Adrenal gland (tissue), 12 donors: ENCODE data around the gene POT1. TPM values are rescaled to one million over a fixed set of nuclear protein-coding genes. Genes with fewer than 3 reads are reported as not detected.

Experiments used
- DNase-seq, 7 donors: peaks; one replicate each; pipeline ENCODE4 v3.0.0-alpha.2; 2019 to 2020
- H3K27ac ChIP-seq, 5 donors: fragments of 200-600 bp; sonication (generic) in 4 of 5; 1 replicate in 3 of 5; 2 replicates in 2 of 5; pipeline versions ENCODE4 v1.5.1 to v1.8.0; 2016 to 2020; ENCODE audit warnings: mild to moderate bottlenecking in 1 of 5
- H3K27me3 ChIP-seq: fragments of 200-600 bp; 2 replicates; pipeline ENCODE4 v1.8.0; 2021
- H3K36me3 ChIP-seq, 2 donors: fragments of 200-600 bp; replicated peaks in 1 of 2; 1 replicate in 1 of 2; 2 replicates in 1 of 2; pipeline versions ENCODE4 v1.5.1 to v1.8.0; 2018 to 2022
- H3K4me1 ChIP-seq, 2 donors: fragments of 200-600 bp; replicated peaks in 1 of 2; 1 replicate in 1 of 2; 2 replicates in 1 of 2; pipeline versions ENCODE4 v1.5.1 to v1.8.0; 2018 to 2021
- H3K4me3 ChIP-seq, 4 donors: fragments of 200-600 bp; sonication (generic) in 3 of 4; one replicate each; pipeline ENCODE4 v1.5.1; 2016 to 2018
- H3K9me3 ChIP-seq, 3 donors: fragments of 200-600 bp; sonication (generic) in 1 of 3; replicated peaks in 1 of 3; 1 replicate in 2 of 3; 2 replicates in 1 of 3; pipeline versions ENCODE4 v1.5.1 to v1.8.0; 2016 to 2021
- CTCF ChIP-seq, 6 experiments: fragments of 450-650 bp in 4 of 6; fragments of 200-600 bp in 2 of 6; sonication (generic) in 1 of 6; IDR thresholded peaks; 1 replicate in 5 of 6; 2 replicates in 1 of 6; pipeline versions ENCODE4 v1.5.1 to v1.8.0; 2016 to 2021; ENCODE audit warnings: antibody characterized with exemption in 6 of 6, mild to moderate bottlenecking in 2 of 6, moderate library complexity in 1 of 6
- POLR2A ChIP-seq, 2 donors: fragments of 450-650 bp; IDR thresholded peaks; one replicate each; pipeline ENCODE4 v1.6.1; 2017; ENCODE audit warnings: antibody characterized with exemption in 2 of 2, mild to moderate bottlenecking in 2 of 2, moderate library complexity in 1 of 2
- WGBS, 4 donors: extraction: QIAGEN DNeasy Blood & Tissue Kit in 2 of 4; methylation state at CpG; one replicate each; pipeline versions ENCODE4 v1.1.5 to v1.1.7; 2013 to 2017; 5-methylcytosine and 5-hydroxymethylcytosine counted together
- intact Hi-C, 2 donors: fragments of 100-400 bp; cut with DNase I; formaldehyde crosslinking; loops; one replicate each; pipeline versions ENCODE4 v1.14.1 to v1.15.0; 2022 to 2023
- polyA plus RNA-seq, 3 donors: library from polyadenylated mRNA; stranded (reverse); fragments of 200-250 nt in 2 of 3; fragments of 350-450 nt in 1 of 3; fragmentation: Illumina TruSeq in 1 of 3; extraction: RNeasy Lipid Tissue Mini Kit (QIAGEN cat#74804) in 1 of 3; gene quantifications; one replicate each; pipeline ENCODE4 v1.2.3, GENCODE V29; 2013 to 2014
- total RNA-seq, 9 donors: library from RNA; depleted of rRNA in 4 of 9; stranded (reverse); fragments of >200 nt in 4 of 9; fragments of 120-200 nt in 1 of 9; fragmentation: NEBNext Ultra II Directional in 1 of 9; extraction: Animal tissue kit (Norgen Biotek cat#: 25700) in 1 of 9; gene quantifications; one replicate each; pipeline versions ENCODE4 v1.1.0 to v1.2.4, GENCODE V29; 2013 to 2023
- donor health status: healthy with polysubstance abuse.
- donor health status: Bipolar disorder and iron deficiency.
- donor health status: DM: yes; HTN: yes; CAD: no.
- donor health status: DM: no; HTN: no; CAD: no.
- donor health status: DM: no; HTN: no; CAD: no.
- donor health status: DM: yes; HTN: yes; CAD: no.

Gene POT1
- total and polyA plus RNA-seq, 12 donors: 7.0 to 39.7 (median 27.7) TPM

GRCh38 chr7:124773938-124774337 lies 155.7 kb downstream of the POT1 start:
- H3K9me3 ChIP-seq: no peaks in the 10 kb centered on the region
- no peak for DNase-seq
- H3K27ac ChIP-seq: no peak overlapping the region
- 79 to 87% (median 84%) methylated on average over 4 of the region's 4 CpGs for WGBS, 4 donors
- H3K27me3 ChIP-seq: no peaks in the 10 kb centered on the region
- no peak overlapping the region for H3K4me3 ChIP-seq
- intact Hi-C loops: no loop called here
- H3K4me1 ChIP-seq: no peaks in the 10 kb centered on the region
- no peaks in the 10 kb centered on the region for H3K36me3 ChIP-seq
- no peak for TF ChIP-seq CTCF (IDR thresholded peaks at IDR 0.05)
- no peak for TF ChIP-seq POLR2A (IDR thresholded peaks at IDR 0.05)

- DNase-seq: no peak
- TF ChIP-seq CTCF (IDR thresholded peaks at IDR 0.05): no peak
- TF ChIP-seq POLR2A (IDR thresholded peaks at IDR 0.05): no peak
- Histone ChIP-seq H3K36me3 (no peaks in the 10 kb centered on the region), H3K9me3 (no peaks in the 10 kb centered on the region), H3K4me3 (no peak overlapping the region), H3K27me3 (no peaks in the 10 kb centered on the region), H3K27ac (no peak overlapping the region), H3K4me1 (no peaks in the 10 kb centered on the region)
- 81 to 87% (median 84%) methylated on average over 3 of the region's 3 CpGs for WGBS, 4 donors
- intact Hi-C loops: no loop called here
Observed at GRCh38 chr7:124773339-124773738, 156.3 kb downstream of the POT1 start.

Other genes starting within 250 kb of the POT1 start
- 10 to 100 TPM in 1 of 9 donors, under 1 TPM in 5, not detected in 3; 0.13 to 14.3 (median 0.22) TPM for gene GPR37, start 164.0 kb downstream of the POT1 start, total RNA-seq
- under 1 TPM in 2 of 3 donors, not detected in 1; 0.11 to 0.13 TPM for gene GPR37, start 164.0 kb downstream of the POT1 start, polyA plus RNA-seq